Endodermal cell (in vitro differentiated cells): Measurements from ENCODE around the gene DNAJC22. TPM values are rescaled to one million over a fixed set of nuclear protein-coding genes. Genes with fewer than 3 reads are reported as not detected.

Experiments
- DNase-seq: peaks from one replicate; pipeline ENCODE4 v3.0.0-alpha.2; 2017
- H3K27ac ChIP-seq: 2 replicates; pipeline ENCODE4 v1.5.1; 2013; ENCODE audit warnings: mild to moderate bottlenecking, low read depth, low read length, moderate library complexity
- H3K27me3 ChIP-seq: 2 replicates; pipeline ENCODE4 v1.6.1; 2013; ENCODE audit warnings: mild to moderate bottlenecking, low read length, moderate library complexity; ENCODE audit not compliant: insufficient read depth, control insufficient read depth, poor library complexity, severe bottlenecking
- H3K36me3 ChIP-seq: 2 replicates; pipeline ENCODE4 v1.7.0; 2013; ENCODE audit warnings: mild to moderate bottlenecking, low read length, moderate library complexity; ENCODE audit not compliant: control insufficient read depth, insufficient read depth
- H3K4me1 ChIP-seq: one replicate; pipeline ENCODE4 v1.7.0; 2013; ENCODE audit warnings: low read length; ENCODE audit not compliant: control insufficient read depth, insufficient read depth
- H3K4me3 ChIP-seq: 2 replicates; pipeline ENCODE4 v1.5.1; 2013; ENCODE audit warnings: mild to moderate bottlenecking, low read length, moderate library complexity
- H3K9ac ChIP-seq: 2 replicates; pipeline ENCODE4 v1.6.1; 2013; ENCODE audit warnings: mild to moderate bottlenecking, low read length, moderate library complexity; ENCODE audit not compliant: poor library complexity, severe bottlenecking; ENCODE audit errors: extremely low read depth
- H3K9me3 ChIP-seq: 2 replicates; pipeline ENCODE4 v1.6.1; 2013; ENCODE audit warnings: mild to moderate bottlenecking, low read length, moderate library complexity; ENCODE audit not compliant: control insufficient read depth
- H3K27ac Mint-ChIP-seq: 2 replicates; pipeline ENCODE4 v1.8.0; 2020; ENCODE audit warnings: mixed read lengths
- H3K27me3 Mint-ChIP-seq: 2 replicates; pipeline ENCODE4 v1.8.0; 2021; ENCODE audit warnings: mild to moderate bottlenecking, mixed read lengths; ENCODE audit not compliant: insufficient read depth
- H3K36me3 Mint-ChIP-seq: 2 replicates; pipeline ENCODE4 v1.8.0; 2020; ENCODE audit warnings: low read depth, mixed read lengths
- H3K4me1 Mint-ChIP-seq: 2 replicates; pipeline ENCODE4 v1.8.0; 2020; ENCODE audit warnings: mixed read lengths
- H3K4me3 Mint-ChIP-seq: 2 replicates; pipeline ENCODE4 v1.8.0; 2020; ENCODE audit warnings: mild to moderate bottlenecking, moderate library complexity, mixed read lengths
- H3K9me3 Mint-ChIP-seq: 2 replicates; pipeline ENCODE4 v1.8.0; 2020; ENCODE audit warnings: mild to moderate bottlenecking, mixed read lengths
- CTCF ChIP-seq: fragments of 200-600 bp; sonication (generic); conservative IDR thresholded peaks from 2 replicates; pipeline ENCODE4 v1.5.0; 2021; ENCODE audit warnings: antibody characterized with exemption, mild to moderate bottlenecking
- WGBS, 2 experiments: methylation state at CpG; one replicate each; pipeline versions ENCODE4 v1.1.5 to v1.1.7; 2013; ENCODE audit warnings: missing lambda C conversion rate in 2 of 2, mixed read lengths in 1 of 2; ENCODE audit not compliant: insufficient coverage in 1 of 2, insufficient read length in 1 of 2; 5-methylcytosine and 5-hydroxymethylcytosine counted together
- total RNA-seq, 2 donors: library from RNA; stranded (reverse); fragmentation: NEBNext Ultra II Directional in 1 of 2; extraction: Animal tissue kit (Norgen Biotek cat#: 25700) in 1 of 2; gene quantifications; 2 replicates in 1 of 2; 3 replicates in 1 of 2; pipeline ENCODE4 v1.2.1, GENCODE V29; 2021

The DNAJC22 gene
- total RNA-seq, 2 donors from 2014 or later = 1.9 to 4.6 TPM

GRCh38 chr12:49397000-49397399, 50.3 kb downstream of the DNAJC22 start:
- no peak overlapping the region for H3K27ac ChIP-seq
- Mint-ChIP-seq H3K9me3 (peaks cover 6% of the 10 kb centered on the region), H3K36me3 (peaks cover 14% of the 10 kb centered on the region), H3K4me1 (peaks cover 8% of the 10 kb centered on the region), H3K27me3 (no peaks in the 10 kb centered on the region), H3K4me3 (no peak overlapping the region), H3K27ac (no peak overlapping the region)
- DNase-seq = no peak
- H3K9me3 ChIP-seq = peaks cover 12% of the 10 kb centered on the region
- H3K36me3 ChIP-seq = peaks cover 6% of the 10 kb centered on the region
- TF ChIP-seq CTCF = no peak
- no peaks in the 10 kb centered on the region for H3K4me1 ChIP-seq
- H3K9ac ChIP-seq = no peak overlapping the region
- no peaks in the 10 kb centered on the region for H3K27me3 ChIP-seq
- 90 to 98% methylated on average over 1 of the region's 1 CpG for WGBS, 2 experiments
- H3K4me3 ChIP-seq = no peak overlapping the region

- Histone ChIP-seq H3K9ac (no peak overlapping the region), H3K27me3 (no peaks in the 10 kb centered on the region), H3K4me1 (no peaks in the 10 kb centered on the region), H3K9me3 (no peaks in the 10 kb centered on the region), H3K27ac (no peak overlapping the region), H3K36me3 (no peaks in the 10 kb centered on the region), H3K4me3 (no peak overlapping the region)
- H3K36me3 Mint-ChIP-seq = peaks cover 3% of the 10 kb centered on the region
- WGBS, 2 experiments = 97 to 100% methylated on average over 1 of the region's 1 CpG
- no peak for TF ChIP-seq CTCF
- H3K9me3 Mint-ChIP-seq = peaks cover under 1% of the 10 kb centered on the region
- no peaks in the 10 kb centered on the region for H3K27me3 Mint-ChIP-seq
- no peak for DNase-seq
- H3K4me1 Mint-ChIP-seq = peaks cover 10% of the 10 kb centered on the region
- H3K27ac Mint-ChIP-seq = no peak overlapping the region
- no peak overlapping the region for H3K4me3 Mint-ChIP-seq
Observed at GRCh38 chr12:49400304-49400703, 53.6 kb downstream of the DNAJC22 start.

Other genes starting within 250 kb of the DNAJC22 start
- gene LMBR1L, start 236.0 kb upstream of the DNAJC22 start, total RNA-seq = 10 to 100 TPM; 89.5 to 98.6 TPM
- gene TUBA1B, start 215.5 kb upstream of the DNAJC22 start, total RNA-seq = 1,000 to 10,000 TPM; 1,474 to 1,587 TPM
- gene TUBA1A, start 157.8 kb upstream of the DNAJC22 start, total RNA-seq = 100 to 1,000 TPM; 166 to 298 TPM
- gene TUBA1C, start 81.8 kb upstream of the DNAJC22 start, total RNA-seq = 100 to 1,000 TPM; 600 to 684 TPM
- gene PRPH, start 51.7 kb upstream of the DNAJC22 start, total RNA-seq = under 1 TPM; 0.42 to 0.51 TPM
- gene TROAP, start 23.6 kb upstream of the DNAJC22 start, total RNA-seq = 10 to 100 TPM; 60.5 to 87.4 TPM
- under 1 TPM; 0.20 to 0.38 TPM for gene C1QL4, start 9.7 kb upstream of the DNAJC22 start, total RNA-seq
- gene SPATS2, start 20.6 kb downstream of the DNAJC22 start, total RNA-seq = 10 to 100 TPM; 50.2 to 64.8 TPM
- 1 to 10 TPM in 1 of 2 donors, under 1 TPM in 1; 1.00 to 1.5 TPM for gene KCNH3, start 192.1 kb downstream of the DNAJC22 start, total RNA-seq
- 10 to 100 TPM; 97.5 to 98.9 TPM for gene MCRS1, start 221.3 kb downstream of the DNAJC22 start, total RNA-seq